ENCODE measurements around the gene MRE11. TPM values are rescaled to one million over a fixed set of nuclear protein-coding genes. Genes with fewer than 3 reads are reported as not detected.
A peak's percentile ranks its signal among the peaks of the same experiment; 100 is the strongest.

Gene MRE11
- total RNA-seq, 1 donor from 2014 or later: 3.3 TPM

DNA sequence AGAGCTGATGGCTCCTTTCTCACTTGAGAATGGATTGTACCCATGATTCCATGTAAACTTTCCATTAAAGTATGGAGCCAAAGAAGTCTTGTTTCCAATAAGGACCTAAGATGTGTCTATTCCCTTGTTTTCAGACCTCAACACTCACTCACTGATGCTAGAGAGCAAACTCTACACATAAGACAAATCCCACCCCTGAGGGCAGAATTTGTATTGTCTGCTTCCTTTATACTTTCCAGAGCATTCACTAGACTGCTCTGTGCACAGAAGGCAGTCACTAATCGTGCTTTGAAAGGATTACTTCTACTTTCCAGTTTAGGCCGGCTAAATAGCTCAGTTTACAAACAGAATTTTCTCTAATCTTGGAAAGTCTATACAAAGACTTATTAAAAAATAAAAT lies 6.5 kb upstream of the MRE11 start:
- intact Hi-C loops (cut with DNase I): no loop called here
- peaks cover 24 to 45% of the 10 kb centered on the region in 2 donors for H3K36me3 ChIP-seq
- no peaks in the 10 kb centered on the region for H3K9me3 ChIP-seq
- no peak overlapping the region for H3K27ac ChIP-seq
- peaks cover 0 to 5% of the 10 kb centered on the region in 2 donors for H3K4me1 ChIP-seq
- H3K4me3 ChIP-seq: no peak overlapping the region
- H3K27me3 ChIP-seq: no peaks in the 10 kb centered on the region
- TF ChIP-seq, protein P1, sequence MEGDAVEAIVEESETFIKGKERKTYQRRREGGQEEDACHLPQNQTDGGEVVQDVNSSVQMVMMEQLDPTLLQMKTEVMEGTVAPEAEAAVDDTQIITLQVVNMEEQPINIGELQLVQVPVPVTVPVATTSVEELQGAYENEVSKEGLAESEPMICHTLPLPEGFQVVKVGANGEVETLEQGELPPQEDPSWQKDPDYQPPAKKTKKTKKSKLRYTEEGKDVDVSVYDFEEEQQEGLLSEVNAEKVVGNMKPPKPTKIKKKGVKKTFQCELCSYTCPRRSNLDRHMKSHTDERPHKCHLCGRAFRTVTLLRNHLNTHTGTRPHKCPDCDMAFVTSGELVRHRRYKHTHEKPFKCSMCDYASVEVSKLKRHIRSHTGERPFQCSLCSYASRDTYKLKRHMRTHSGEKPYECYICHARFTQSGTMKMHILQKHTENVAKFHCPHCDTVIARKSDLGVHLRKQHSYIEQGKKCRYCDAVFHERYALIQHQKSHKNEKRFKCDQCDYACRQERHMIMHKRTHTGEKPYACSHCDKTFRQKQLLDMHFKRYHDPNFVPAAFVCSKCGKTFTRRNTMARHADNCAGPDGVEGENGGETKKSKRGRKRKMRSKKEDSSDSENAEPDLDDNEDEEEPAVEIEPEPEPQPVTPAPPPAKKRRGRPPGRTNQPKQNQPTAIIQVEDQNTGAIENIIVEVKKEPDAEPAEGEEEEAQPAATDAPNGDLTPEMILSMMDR (IDR thresholded peaks at IDR 0.05): no peak
- no peak for DNase-seq (ENCODE audit: low spot score in 2 of 2)

DNA sequence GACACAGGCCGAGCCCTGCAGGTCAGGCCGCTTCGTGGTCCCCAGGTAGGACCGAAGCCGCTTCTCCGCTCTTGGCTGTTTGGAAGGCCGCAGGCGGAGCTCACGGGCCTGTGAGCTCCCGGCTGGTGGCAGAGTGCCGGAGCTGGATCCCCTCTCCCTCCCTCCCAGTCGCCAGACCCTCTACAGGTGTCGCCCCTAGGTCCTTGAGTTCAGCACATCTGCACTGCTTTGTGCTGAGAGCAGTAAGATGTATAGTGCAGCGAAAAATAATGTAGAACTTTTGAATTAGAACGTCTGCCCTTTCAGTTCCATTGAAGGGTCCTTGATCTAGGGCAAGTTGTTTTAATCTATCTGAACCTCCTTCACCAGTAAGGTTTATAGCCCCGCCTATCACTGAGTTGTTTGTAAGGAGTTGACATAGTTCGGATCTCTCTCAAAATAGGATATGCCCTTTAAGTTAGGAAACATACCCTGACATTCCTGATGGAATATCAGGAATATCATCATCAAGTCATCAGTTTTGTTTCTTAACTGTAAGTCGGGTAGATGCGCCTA lies 559 bp upstream of the MRE11 start:
- TF ChIP-seq, protein P1 (IDR thresholded peaks at IDR 0.05): no peak
- peak overlapping the region; percentile 83 for H3K27ac ChIP-seq
- intact Hi-C loops (cut with DNase I): loop anchor here (2.0 to 10.0 kb wide), 5 partner anchors 49 to 959 kb away; partner anchors contain the start of genes C11orf54, FUT4, SRSF8 and TAF1D

DNA sequence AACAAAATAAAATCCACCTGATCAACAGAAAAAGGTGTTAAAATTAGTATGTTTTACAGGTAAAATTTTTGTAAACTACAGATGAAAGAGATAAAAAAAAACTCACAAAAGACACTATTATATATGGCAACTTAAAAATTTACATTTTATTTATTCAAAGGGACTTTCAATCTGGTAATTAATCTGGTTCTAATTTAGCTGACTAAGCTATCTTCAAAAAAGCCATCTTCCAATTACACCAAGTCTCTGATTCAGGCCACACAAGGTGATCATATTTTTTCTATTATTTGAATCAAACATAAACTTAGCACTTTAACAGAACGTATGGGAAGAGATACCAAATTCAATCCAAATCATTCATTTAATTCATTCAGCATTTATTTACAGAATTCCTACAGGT lies 7.6 kb downstream of the MRE11 start:
- peaks cover 5 to 44% of the 10 kb centered on the region in 2 donors for H3K36me3 ChIP-seq
- TF ChIP-seq, protein P1 (IDR thresholded peaks at IDR 0.05): no peak

More for the DNA sequence above, 559 bp upstream of the MRE11 start:
- Histone ChIP-seq H3K36me3 (peaks cover 21 to 23% of the 10 kb centered on the region in 2 donors), H3K9me3 (no peaks in the 10 kb centered on the region), H3K4me3 (peak overlapping the region; percentile 77 to 95), H3K27me3 (no peaks in the 10 kb centered on the region), H3K4me1 (peaks cover 0 to 20% of the 10 kb centered on the region in 2 donors)
- DNase-seq (ENCODE audit: low spot score in 2 of 2): no peak

GRCh38 chr11:94481342-94481741 lies 12.3 kb downstream of the MRE11 start:
- Histone ChIP-seq H3K36me3 (peaks cover 8 to 53% of the 10 kb centered on the region in 2 donors), H3K9me3 (no peaks in the 10 kb centered on the region), H3K4me3 (no peak overlapping the region), H3K27ac (no peak overlapping the region), H3K4me1 (no peaks in the 10 kb centered on the region), H3K27me3 (no peaks in the 10 kb centered on the region)
- no peak for DNase-seq (ENCODE audit: low spot score in 2 of 2)
- TF ChIP-seq, protein P1 (IDR thresholded peaks at IDR 0.05): no peak
- intact Hi-C loops (cut with DNase I): no loop called here

More for the DNA sequence above, 7.6 kb downstream of the MRE11 start:
- intact Hi-C loops (cut with DNase I): no loop called here
- Histone ChIP-seq H3K27ac (no peak overlapping the region), H3K9me3 (no peaks in the 10 kb centered on the region), H3K4me3 (no peak overlapping the region), H3K27me3 (no peaks in the 10 kb centered on the region), H3K4me1 (no peaks in the 10 kb centered on the region)
- DNase-seq (ENCODE audit: low spot score in 2 of 2): no peak

- no peak for DNase-seq (ENCODE audit: low spot score in 2 of 2)
- intact Hi-C loops (cut with DNase I): no loop called here
- TF ChIP-seq, protein P1 (IDR thresholded peaks at IDR 0.05): no peak
- Histone ChIP-seq H3K36me3 (peaks cover 3 to 27% of the 10 kb centered on the region in 2 donors), H3K9me3 (no peaks in the 10 kb centered on the region), H3K27me3 (no peaks in the 10 kb centered on the region), H3K4me3 (no peak overlapping the region), H3K27ac (no peak overlapping the region), H3K4me1 (no peaks in the 10 kb centered on the region)
Observed at GRCh38 chr11:94477624-94478023, 16.0 kb downstream of the MRE11 start.
